ENCODE data around the gene TSPAN15.

The TSPAN15 gene

GRCh38 chr10:69480068-69480412 is 28.8 kb downstream of the TSPAN15 start:
- ATAC-seq (ENCODE audit: low read depth) (no peak), DNase-seq (ENCODE audit: low spot score) (no peak)
- Histone ChIP-seq H3K27me3 (ENCODE audit: insufficient read depth, poor library complexity, severe bottlenecking) (no peaks in the 10 kb centered on the region), H3K36me3 (ENCODE audit: low read depth) (no peaks in the 10 kb centered on the region), H3K4me1 (ENCODE audit: insufficient read depth, poor library complexity, severe bottlenecking) (peaks cover 3% of the 10 kb centered on the region), H3K9me3 (ENCODE audit: severe bottlenecking) (no peaks in the 10 kb centered on the region), H3K27ac (ENCODE audit: poor library complexity, severe bottlenecking) (no peak overlapping the region), H3K4me3 (ENCODE audit: severe bottlenecking) (no peak overlapping the region)
- TF ChIP-seq CTCF (IDR thresholded peaks at IDR 0.05; ENCODE audit: poor library complexity, severe bottlenecking) = no peak

- ATAC-seq (ENCODE audit: low read depth) (no peak), DNase-seq (ENCODE audit: low spot score) (no peak)
- no peak overlapping the region for H3K4me3 ChIP-seq (ENCODE audit: severe bottlenecking)
- no peak overlapping the region for H3K27ac ChIP-seq (ENCODE audit: poor library complexity, severe bottlenecking)
- no peaks in the 10 kb centered on the region for H3K9me3 ChIP-seq (ENCODE audit: severe bottlenecking)
- no peak for TF ChIP-seq CTCF (IDR thresholded peaks at IDR 0.05; ENCODE audit: poor library complexity, severe bottlenecking)
- no peaks in the 10 kb centered on the region for H3K27me3 ChIP-seq (ENCODE audit: insufficient read depth, poor library complexity, severe bottlenecking)
- H3K36me3 ChIP-seq (ENCODE audit: low read depth) = no peaks in the 10 kb centered on the region
- no peaks in the 10 kb centered on the region for H3K4me1 ChIP-seq (ENCODE audit: insufficient read depth, poor library complexity, severe bottlenecking)
Observed at GRCh38 chr10:69481305-69481704, 30.0 kb downstream of the TSPAN15 start.

GRCh38 chr10:69481811-69482524 is 30.7 kb downstream of the TSPAN15 start:
- H3K27me3 ChIP-seq (ENCODE audit: insufficient read depth, poor library complexity, severe bottlenecking) = no peaks in the 10 kb centered on the region
- no peak for DNase-seq (ENCODE audit: low spot score)
- no peaks in the 10 kb centered on the region for H3K36me3 ChIP-seq (ENCODE audit: low read depth)
- no peak overlapping the region for H3K27ac ChIP-seq (ENCODE audit: poor library complexity, severe bottlenecking)
- peaks cover 2% of the 10 kb centered on the region for H3K4me1 ChIP-seq (ENCODE audit: insufficient read depth, poor library complexity, severe bottlenecking)
- no peak for ATAC-seq (ENCODE audit: low read depth)
- H3K4me3 ChIP-seq (ENCODE audit: severe bottlenecking) = no peak overlapping the region
- TF ChIP-seq CTCF (IDR thresholded peaks at IDR 0.05; ENCODE audit: poor library complexity, severe bottlenecking) = no peak
- H3K9me3 ChIP-seq (ENCODE audit: severe bottlenecking) = no peaks in the 10 kb centered on the region

- Histone ChIP-seq H3K4me1 (ENCODE audit: insufficient read depth, poor library complexity, severe bottlenecking) (peaks cover 6% of the 10 kb centered on the region), H3K9me3 (ENCODE audit: severe bottlenecking) (no peaks in the 10 kb centered on the region), H3K27ac (ENCODE audit: poor library complexity, severe bottlenecking) (no peak overlapping the region), H3K4me3 (ENCODE audit: severe bottlenecking) (no peak overlapping the region), H3K36me3 (ENCODE audit: low read depth) (no peaks in the 10 kb centered on the region), H3K27me3 (ENCODE audit: insufficient read depth, poor library complexity, severe bottlenecking) (no peaks in the 10 kb centered on the region)
- ATAC-seq (ENCODE audit: low read depth) = no peak
- no peak for DNase-seq (ENCODE audit: low spot score)
- TF ChIP-seq CTCF (IDR thresholded peaks at IDR 0.05; ENCODE audit: poor library complexity, severe bottlenecking) = no peak
Observed at GRCh38 chr10:69483963-69484362, 32.7 kb downstream of the TSPAN15 start.

GRCh38 chr10:69484736-69485135 is 33.5 kb downstream of the TSPAN15 start:
- Histone ChIP-seq H3K9me3 (ENCODE audit: severe bottlenecking) (no peaks in the 10 kb centered on the region), H3K4me1 (ENCODE audit: insufficient read depth, poor library complexity, severe bottlenecking) (peaks cover 6% of the 10 kb centered on the region), H3K27me3 (ENCODE audit: insufficient read depth, poor library complexity, severe bottlenecking) (no peaks in the 10 kb centered on the region), H3K27ac (ENCODE audit: poor library complexity, severe bottlenecking) (no peak overlapping the region), H3K4me3 (ENCODE audit: severe bottlenecking) (no peak overlapping the region), H3K36me3 (ENCODE audit: low read depth) (no peaks in the 10 kb centered on the region)
- no peak for TF ChIP-seq CTCF (IDR thresholded peaks at IDR 0.05; ENCODE audit: poor library complexity, severe bottlenecking)
- ATAC-seq (ENCODE audit: low read depth) = no peak
- no peak for DNase-seq (ENCODE audit: low spot score)
